Activated T-cell treated with anti-CD3 and anti-CD28 coated beads for 48 hours (primary cell): ENCODE results near the gene ADSL.
A peak's percentile ranks its signal among the peaks of the same experiment; 100 is the strongest.

Experiments
- DNase-seq: peaks from one replicate; pipeline ENCODE4 v3.0.0-alpha.2; 2020; ENCODE audit warnings: low read depth

The ADSL gene

DNA sequence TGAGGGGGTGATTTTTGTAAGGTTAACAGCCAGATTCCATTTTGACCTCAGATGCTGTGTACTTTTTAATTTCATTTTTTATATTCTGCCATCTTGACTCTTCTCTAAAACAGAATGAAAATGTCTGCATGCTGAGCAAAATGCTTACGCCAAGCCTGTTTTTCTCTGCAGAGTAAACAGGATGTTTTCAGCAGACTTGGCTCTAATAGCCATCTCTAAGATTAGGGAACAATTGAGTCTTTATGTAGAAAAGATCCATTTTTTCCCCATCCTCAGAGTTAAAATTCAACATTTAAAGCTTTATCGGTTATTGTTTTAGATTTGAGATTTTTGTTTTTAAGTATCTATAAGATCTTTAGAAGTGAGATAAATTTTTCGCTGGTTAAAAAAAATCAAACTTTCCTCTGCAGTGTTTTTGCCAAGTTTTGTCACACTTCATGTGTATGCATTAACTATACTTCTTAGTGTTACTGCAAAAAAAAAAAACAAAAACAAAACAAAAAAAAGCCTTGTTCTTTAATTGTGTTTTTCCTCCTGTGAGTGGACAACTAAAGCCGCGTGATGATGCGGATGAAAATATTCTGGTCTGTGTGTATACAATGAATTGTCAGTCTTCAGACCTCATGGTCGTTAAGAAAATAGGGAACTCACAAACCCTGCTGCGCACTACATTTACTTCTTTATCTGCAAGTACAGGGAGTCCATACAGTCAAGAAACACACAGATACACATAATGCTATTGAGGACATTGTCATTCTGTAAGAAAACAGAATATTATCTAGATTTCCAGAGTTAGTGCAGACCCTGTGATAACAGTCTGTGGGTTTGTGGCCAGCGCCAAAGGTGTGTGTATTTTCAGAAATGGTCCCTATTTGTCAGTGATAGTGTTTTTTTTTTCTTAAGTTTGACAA is 17.5 kb upstream of the ADSL start:
- DNase-seq, result no peak

DNA sequence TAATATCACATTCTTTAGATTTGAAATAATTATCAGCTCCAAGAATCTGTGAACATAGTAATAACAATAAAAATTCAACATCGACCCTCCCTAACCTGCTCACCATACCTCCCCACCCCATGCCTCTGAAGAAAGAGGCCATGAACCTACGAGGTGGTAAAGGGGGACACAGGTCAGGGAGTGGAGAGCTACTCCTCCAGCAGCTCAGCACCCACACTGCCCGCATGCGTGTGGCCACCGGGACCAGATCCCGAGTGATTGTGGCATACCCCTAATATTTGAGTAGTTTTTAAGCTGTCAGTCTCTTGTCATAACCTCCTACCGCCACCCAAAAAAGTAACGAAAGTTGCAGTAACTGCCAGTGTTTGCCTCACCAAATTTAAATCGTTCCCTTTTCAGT is 16.8 kb upstream of the ADSL start:
- DNase-seq, result no peak

GRCh38 chr22:40330086-40330485 is 16.2 kb upstream of the ADSL start:
- DNase-seq, result no peak

GRCh38 chr22:40330615-40331014 is 15.7 kb upstream of the ADSL start:
- no peak for DNase-seq

- DNase-seq, result no peak
Observed at GRCh38 chr22:40331706-40332105, 14.6 kb upstream of the ADSL start.

DNA sequence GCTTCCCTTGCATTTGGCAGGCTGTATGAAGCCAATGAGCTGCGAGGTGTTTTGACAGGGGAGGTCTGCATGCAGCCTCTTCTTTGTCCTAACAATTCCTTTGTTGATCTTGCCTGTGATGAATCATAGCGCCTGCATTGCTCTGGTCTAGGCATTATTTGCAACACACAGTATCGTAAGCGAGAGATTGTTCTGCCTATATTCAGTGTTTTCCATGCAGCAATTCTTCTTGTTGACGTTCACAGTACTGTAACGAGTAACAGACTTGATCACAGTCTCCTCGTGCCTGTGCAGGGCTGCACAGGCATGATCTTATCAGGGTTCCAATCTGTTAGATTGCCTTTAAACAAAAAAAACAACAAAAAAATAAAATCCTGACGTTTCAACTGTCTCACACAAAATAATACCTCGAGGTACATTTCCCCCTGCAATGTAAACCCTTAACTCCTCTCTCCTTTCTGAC is 13.9 kb upstream of the ADSL start:
- no peak for DNase-seq

- DNase-seq, result no peak
Observed at GRCh38 chr22:40334060-40334459, 12.2 kb upstream of the ADSL start.

GRCh38 chr22:40334899-40335298 is 11.4 kb upstream of the ADSL start:
- no peak for DNase-seq

DNA sequence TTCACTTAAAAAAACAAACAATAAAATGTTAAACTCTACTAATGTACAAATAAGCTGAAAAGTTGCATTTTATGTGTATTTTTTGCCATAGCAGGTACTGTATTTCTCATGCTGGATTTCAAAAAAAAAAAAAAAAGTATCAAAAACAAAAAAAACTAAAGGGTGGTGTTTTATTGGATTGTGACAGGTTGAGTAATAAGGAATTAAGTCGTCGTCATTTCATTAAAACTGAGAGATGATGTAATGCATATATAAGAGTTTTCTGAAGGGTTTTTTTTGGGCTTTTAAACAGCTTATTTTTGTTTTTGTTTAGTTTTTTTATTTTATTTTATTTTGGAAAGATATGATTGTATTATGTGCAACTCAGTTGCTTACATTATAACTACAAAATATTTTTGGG is 10.9 kb upstream of the ADSL start:
- DNase-seq, result no peak

DNA sequence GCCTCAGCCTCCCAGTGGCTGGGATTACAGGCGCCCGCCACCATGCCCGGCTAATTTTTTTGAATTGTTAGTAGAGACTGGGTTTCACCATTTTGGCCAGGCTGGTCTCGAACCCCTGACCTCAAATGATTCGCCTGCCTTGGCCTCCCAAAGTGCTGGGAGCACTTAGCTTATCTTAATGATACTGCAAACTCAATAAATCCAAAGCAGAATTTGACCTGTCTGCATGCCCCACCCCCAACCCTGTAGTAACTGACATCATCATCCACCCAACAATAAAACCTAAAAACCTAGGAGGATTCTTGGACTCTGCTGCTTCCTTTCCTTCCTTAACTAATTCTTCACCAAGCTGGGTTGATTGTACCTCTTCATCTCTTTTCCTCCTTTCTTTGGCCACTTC is 6.3 kb upstream of the ADSL start:
- no peak for DNase-seq

DNA sequence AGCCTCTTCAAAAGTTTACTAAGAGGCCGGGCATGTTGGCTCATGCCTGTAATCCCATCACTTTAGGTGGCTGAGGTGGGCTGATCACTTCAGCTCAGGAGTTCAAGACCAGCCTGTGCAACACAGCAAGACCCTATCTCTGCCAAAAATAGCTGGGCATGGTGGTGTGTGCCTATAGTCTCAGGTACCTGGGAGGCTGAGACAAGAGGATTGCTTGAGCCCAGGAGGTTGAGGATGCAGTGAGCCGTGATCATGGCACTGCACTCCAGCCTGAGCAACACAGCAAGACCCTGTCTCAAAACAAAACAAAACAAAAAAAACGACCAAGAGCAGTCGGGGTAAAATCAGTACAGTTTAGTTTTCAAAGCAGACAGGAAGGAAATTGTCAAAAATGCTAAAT is 4.7 kb upstream of the ADSL start:
- no peak for DNase-seq

- DNase-seq, result no peak
Observed at GRCh38 chr22:40342521-40342920, 3.8 kb upstream of the ADSL start.

DNA sequence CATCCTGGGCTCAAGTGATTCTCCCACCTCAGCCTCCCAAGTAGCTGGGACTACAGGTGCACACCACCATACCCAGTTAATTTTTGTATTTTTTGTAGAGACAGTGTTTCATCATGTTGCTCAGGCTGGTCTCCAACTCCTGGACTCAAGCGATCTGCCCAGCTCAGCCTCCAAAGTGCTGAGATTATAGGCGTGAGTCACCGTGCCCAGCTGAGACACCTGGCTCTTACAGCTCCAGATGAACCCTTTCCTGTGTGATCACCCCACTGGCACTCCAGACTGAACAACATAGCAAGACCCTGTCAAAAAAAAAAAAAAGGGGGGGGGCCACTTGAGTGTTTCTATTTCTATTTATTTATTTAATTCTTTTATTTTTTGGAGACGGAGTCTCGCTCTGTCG is 1.0 kb upstream of the ADSL start:
- no peak for DNase-seq

GRCh38 chr22:40345815-40346184 is 500 bp upstream of the ADSL start:
- no peak for DNase-seq

DNA sequence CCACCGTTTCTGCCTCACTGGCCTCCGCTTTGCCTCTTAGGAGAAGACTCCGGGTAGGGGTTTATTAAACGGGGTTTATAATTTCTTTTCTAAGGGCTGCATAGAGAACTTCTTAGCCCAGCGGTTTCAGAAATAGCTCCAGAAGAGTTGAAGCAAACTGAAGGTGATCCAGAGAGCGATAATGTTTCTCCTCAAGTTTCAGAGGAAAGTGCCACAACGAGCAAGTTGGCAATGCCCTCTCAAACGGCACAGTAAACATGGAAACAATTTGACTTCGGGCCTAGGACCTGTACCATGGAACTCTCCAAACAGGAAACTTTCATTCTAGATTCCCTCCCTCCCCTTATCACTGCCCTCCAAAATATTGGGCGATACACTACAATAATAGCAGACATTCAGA is 1.0 kb downstream of the ADSL start:
- no peak for DNase-seq

GRCh38 chr22:40348025-40348658 is 1.8 kb downstream of the ADSL start:
- peak; percentile 45 for DNase-seq

GRCh38 chr22:40352763-40353162 is 6.5 kb downstream of the ADSL start:
- no peak for DNase-seq

DNA sequence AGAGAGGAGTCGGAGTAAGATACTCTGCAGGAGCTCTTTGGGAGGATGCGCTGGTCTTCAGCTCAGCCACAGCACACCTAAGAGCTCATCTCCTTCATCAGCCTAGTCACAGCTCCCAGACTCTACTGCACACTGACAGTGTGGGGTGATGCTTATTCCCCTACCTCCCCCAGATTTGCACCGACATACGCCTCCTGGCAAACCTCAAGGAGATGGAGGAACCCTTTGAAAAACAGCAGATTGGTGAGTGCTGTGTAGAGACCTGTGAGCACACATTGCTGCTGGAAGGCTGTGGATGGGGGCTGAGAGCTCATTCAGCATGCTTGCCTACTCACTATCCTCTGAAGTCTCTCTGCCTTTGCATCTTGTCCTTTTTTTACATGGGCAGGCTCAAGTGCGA is 14.8 kb downstream of the ADSL start:
- DNase-seq, result no peak

DNA sequence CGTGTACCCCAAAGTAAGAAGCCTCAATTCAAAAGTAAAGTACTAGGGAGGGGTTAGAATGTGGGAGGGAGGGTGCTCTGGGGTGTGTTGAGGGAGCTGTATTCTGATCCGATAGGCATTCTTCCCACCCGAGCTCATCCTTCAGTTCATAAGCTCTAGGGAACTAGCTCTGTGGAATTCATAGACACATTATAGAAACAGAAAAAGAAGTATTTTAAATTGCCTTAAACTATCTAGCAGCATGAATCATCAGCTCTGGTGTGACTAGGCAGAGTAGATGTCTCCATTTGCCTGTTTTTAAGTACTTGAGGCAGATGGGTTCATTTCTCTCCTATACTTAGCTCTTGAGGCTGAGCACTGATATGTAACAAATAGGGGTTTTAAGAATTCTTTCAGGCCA is 16.8 kb downstream of the ADSL start:
- DNase-seq, result no peak

DNA sequence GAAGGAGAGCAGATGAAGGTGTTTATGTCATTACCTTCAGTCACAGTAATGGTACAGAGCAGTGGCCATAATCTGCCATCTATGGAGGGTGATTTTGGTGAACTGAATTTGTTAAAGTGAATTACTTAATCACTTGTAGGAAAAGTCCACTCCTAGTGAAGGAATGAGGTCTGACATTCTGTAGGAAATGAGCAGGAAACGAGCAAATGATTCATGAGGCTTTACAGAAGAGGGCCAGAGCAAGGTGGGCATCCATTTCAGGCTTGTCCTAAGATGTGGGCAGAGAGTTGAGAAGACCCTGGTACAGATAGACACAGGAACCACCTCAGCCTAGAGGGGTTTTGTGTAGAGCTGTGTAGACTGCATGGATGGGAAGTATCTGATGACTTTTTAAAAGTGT is 18.1 kb downstream of the ADSL start:
- DNase-seq, result no peak

- no peak for DNase-seq
Observed at GRCh38 chr22:40366068-40366467, 19.8 kb downstream of the ADSL start.

DNA sequence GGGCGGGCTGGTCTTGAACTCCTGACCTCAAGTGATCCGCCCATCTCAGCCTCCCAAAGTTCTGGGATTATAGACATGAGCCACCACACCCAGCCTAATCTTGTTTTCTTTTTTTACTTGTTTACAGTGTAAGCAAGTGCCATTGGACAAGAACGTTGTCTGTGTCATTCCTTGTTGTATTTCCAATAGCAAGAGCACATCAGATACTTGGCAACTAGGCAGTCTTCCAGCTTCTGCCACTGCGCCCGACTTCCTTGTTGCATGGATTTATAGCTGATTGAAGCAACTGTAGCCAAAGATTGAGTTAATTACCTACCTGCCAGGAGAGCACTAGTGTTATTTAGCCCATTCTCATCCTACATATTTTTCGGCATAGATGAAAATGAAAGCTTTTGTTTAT is 21.0 kb downstream of the ADSL start:
- DNase-seq, result no peak

GRCh38 chr22:40368016-40368415 is 21.7 kb downstream of the ADSL start:
- no peak for DNase-seq

- no peak for DNase-seq
Observed at GRCh38 chr22:40368836-40369235, 22.5 kb downstream of the ADSL start.
